ENCODE measurements around the gene PRDM16.

GRCh38 chr1:3067671-3068563, 1.1 kb upstream of the PRDM16 start:
- no peak for TF ChIP-seq POLR2A (IDR thresholded peaks at IDR 0.05)
- TF ChIP-seq, protein P1, sequence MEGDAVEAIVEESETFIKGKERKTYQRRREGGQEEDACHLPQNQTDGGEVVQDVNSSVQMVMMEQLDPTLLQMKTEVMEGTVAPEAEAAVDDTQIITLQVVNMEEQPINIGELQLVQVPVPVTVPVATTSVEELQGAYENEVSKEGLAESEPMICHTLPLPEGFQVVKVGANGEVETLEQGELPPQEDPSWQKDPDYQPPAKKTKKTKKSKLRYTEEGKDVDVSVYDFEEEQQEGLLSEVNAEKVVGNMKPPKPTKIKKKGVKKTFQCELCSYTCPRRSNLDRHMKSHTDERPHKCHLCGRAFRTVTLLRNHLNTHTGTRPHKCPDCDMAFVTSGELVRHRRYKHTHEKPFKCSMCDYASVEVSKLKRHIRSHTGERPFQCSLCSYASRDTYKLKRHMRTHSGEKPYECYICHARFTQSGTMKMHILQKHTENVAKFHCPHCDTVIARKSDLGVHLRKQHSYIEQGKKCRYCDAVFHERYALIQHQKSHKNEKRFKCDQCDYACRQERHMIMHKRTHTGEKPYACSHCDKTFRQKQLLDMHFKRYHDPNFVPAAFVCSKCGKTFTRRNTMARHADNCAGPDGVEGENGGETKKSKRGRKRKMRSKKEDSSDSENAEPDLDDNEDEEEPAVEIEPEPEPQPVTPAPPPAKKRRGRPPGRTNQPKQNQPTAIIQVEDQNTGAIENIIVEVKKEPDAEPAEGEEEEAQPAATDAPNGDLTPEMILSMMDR (IDR thresholded peaks at IDR 0.05): no peak
